HG02870 (cell line): Measurements from ENCODE around the gene INO80.

ENCODE experiments used
- ATAC-seq: cut with Tn5 transposase; IDR thresholded peaks from one replicate; pipeline ENCODE4 v1.9.1; 2021; ENCODE audit warnings: mild to moderate bottlenecking, moderate library complexity; ENCODE audit not compliant: unreplicated experiment

INO80 gene

DNA sequence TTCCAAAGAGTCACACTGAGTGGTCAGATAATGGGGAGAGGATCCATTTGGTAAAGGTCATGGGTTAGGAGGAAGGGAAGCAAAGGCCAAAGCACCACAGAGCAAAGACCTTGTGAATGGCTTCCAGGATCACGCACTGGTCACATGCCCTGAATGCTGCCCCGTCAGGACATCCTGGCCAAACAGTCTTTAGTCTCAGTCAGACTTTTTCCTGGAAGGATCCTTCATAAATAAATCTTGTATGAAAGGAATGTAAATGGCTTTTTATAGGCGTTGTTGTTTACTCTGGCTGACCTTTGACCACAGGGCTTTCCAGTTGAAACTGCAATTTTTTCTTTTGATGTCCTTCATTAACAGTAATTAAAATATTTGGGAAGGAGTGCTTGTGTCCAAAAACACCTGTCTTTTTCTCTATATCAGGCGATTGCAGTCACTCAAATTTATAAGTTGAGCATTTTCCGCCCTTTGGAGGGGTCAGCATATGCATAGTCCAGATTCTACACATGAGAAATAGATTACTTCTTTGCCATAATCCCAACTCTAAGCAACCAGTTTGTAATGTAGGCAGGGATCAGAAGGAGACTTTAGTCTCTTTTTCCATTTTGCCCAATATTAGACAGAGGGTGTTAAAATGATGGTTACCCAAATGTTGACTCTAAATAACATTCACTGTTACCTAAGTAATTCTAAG is 114.4 kb downstream of the INO80 start:
- ATAC-seq, result no peak

DNA sequence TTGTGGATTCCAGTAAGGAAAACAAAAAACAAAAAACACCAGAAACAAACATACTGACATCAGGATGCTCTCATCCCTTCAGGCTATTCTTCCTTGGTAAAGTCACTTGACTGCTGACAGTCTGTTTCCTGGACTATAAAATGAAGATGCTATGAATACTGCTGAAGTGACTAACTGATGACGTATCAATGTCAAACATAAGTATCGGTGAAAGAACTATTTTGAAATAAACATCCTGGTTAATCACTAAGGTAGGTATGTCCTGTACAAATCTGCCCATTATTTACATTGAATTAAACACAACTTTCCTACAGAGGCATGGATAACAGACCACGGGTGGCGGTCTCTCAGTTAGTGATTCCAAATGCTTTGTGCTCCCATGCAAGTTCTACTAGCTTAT is 116.9 kb downstream of the INO80 start:
- ATAC-seq, result no peak

DNA sequence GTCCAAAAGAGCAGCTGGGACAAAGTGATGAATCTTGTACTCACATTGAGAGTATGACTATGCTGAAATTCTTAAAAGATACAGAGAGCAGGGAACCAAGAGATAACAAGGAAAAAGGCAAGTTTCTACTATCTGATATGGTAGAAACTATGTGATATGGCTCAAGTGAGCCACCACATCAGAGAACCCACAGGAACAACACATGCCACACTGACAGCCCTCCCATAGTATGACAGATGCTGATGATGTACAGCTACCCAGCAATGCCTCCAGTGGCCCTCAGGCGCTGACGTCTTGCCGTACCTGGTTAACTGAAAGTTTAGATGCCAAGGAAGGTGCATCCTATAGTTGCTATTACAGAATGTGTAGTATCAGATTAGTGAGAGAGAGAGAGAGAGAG is 120.4 kb downstream of the INO80 start:
- ATAC-seq, result no peak

DNA sequence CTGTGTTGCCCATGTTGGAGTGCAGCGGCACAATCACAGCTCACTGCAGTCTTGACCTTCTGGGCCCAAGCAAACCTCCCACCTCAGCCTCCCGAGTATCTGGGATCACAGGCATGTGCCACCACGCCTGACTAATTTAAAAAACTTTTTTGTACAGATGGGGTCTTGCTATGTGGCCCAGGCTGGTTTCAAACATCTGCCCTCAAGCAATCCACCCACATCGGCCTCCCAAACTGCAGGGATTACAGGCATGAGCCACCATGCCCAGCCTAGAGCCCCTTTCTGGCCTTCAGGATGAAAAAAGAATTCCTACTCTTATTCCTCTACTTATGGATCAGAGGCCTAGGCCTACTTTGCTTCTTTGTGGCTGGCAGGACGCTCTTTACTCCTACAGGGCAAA is 123.3 kb downstream of the INO80 start:
- ATAC-seq, result no peak

- ATAC-seq, result no peak
Measured at GRCh38 chr15:40992241-40992741, 123.8 kb downstream of the INO80 start.

DNA sequence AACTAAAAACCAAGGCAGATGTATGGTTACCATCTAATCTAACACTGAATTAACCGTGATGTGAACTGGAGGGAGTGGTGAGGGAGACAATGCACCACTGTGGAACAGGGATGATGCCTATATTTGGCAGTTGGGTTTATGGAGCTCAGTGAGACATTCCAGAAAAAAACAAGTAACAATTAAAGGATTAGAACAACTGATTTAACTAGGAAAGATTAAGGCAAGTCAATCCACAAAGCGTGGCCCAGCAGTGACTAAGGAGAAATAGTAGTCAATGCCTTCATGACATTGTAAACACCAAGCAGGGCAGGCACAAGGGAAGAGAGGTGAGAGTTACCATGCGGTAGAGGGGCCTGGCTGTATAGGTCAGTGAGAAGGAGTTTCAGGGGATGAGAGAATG is 124.7 kb downstream of the INO80 start:
- ATAC-seq, result no peak

- ATAC-seq, result no peak
Measured at GRCh38 chr15:40990789-40991188, 125.3 kb downstream of the INO80 start.

GRCh38 chr15:40990080-40990479 is 126.0 kb downstream of the INO80 start:
- no peak for ATAC-seq

DNA sequence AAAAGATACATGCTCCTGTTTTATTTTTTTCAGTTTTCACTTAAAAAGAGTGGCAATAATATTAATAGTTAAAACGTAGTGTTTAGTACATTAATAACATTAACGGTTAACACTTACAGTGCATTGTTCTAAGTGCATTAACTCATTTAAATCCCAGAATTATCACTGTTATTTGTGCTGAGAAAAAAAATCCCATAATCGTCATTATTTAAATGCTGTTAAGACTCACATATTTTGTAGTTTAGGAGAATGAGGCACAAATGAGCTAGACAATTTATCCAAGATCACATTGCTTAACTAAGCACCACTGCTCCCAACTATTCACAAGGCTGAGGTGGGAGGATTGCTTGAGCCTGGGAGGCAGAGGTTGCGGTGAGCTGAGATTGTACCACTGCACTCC is 127.9 kb downstream of the INO80 start:
- ATAC-seq, result no peak

- ATAC-seq, result no peak
Measured at GRCh38 chr15:40986820-40987219, 129.3 kb downstream of the INO80 start.

DNA sequence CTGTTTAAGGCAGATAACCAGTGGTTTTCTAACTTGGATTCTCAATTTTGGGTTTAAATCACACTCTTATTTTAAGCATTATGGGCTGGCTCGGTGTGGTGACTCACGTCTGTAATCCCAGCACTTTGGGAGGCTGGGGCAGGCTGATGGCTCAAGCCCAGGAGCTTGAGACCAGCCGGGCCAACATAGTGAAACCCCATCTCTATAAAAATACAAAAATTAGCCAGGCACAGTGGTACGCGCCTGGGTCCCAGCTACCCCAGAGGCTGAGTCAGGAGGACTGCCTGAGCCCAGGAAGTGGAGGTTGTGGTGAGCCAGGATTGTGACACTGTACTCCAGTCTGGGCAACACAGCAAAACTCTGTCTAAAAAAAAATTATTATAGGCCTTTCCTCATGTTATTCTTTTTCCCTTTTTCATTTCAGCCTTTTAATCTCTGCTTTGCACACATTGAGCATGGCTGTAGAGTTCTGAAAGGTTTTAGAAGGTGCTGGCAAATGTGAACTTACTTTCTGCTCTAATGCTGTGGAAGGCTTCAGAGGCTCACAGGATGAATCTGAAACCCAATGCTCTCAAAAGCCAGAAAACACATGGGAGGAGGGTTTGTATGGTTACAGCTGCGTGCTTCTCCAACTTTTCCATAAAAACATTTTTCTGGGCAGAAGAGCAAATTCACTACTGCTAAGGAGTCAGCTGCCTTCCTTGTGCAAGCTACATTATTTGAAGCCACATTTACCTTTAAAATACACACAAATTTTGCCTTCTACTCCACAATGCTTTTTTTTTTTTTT is 130.3 kb downstream of the INO80 start:
- ATAC-seq, result no peak

- ATAC-seq, result no peak
Measured at GRCh38 chr15:40984964-40985363, 131.1 kb downstream of the INO80 start.

- no peak for ATAC-seq
Measured at GRCh38 chr15:40984406-40984805, 131.7 kb downstream of the INO80 start.

DNA sequence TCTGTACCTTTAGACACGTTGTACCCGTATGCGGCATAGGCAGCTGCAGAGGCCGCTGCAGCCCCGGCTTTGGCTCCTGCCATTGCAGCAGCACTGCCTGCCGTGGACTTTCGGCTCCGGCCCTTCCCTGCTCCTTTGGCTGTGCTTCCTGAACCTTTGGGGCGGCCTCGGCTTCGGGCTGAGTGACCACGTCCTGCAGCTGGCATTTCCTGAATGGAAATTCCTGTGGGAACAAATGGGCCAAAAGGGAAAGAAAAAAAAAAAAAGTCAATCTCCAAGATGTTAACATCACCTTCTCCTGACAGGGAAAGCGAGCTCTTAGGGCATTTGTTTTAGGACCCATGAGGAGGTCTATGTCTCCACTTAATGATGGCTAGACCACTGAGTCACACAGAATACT is 133.2 kb downstream of the INO80 start:
- no peak for ATAC-seq

- ATAC-seq, result no peak
Measured at GRCh38 chr15:40981186-40981585, 134.9 kb downstream of the INO80 start.

GRCh38 chr15:40978562-40978961 is 137.5 kb downstream of the INO80 start:
- ATAC-seq, result no peak

- ATAC-seq, result no peak
Measured at GRCh38 chr15:40978141-40978540, 137.9 kb downstream of the INO80 start.

GRCh38 chr15:40976819-40977218 is 139.3 kb downstream of the INO80 start:
- no peak for ATAC-seq

DNA sequence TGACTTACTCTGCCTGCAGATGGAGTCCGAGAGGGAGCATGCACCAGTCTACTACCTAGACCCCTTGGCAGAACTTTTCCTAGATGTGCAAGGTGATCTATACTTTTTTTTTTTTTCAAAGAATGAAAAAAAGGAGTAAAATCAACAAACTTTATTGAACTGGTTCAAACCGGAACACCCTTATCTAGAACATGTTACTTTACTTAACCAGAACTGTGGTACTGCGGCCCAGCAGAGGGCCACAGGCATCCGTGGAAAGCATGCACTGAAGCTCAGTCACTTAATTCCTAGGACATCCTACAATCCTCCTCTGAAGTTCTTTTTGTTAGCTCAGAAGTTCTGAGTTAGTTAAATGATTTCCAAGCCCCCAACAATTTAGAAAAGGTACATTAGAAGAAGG is 141.2 kb downstream of the INO80 start:
- no peak for ATAC-seq

GRCh38 chr15:40969363-40969762 is 146.7 kb downstream of the INO80 start:
- ATAC-seq, result no peak

DNA sequence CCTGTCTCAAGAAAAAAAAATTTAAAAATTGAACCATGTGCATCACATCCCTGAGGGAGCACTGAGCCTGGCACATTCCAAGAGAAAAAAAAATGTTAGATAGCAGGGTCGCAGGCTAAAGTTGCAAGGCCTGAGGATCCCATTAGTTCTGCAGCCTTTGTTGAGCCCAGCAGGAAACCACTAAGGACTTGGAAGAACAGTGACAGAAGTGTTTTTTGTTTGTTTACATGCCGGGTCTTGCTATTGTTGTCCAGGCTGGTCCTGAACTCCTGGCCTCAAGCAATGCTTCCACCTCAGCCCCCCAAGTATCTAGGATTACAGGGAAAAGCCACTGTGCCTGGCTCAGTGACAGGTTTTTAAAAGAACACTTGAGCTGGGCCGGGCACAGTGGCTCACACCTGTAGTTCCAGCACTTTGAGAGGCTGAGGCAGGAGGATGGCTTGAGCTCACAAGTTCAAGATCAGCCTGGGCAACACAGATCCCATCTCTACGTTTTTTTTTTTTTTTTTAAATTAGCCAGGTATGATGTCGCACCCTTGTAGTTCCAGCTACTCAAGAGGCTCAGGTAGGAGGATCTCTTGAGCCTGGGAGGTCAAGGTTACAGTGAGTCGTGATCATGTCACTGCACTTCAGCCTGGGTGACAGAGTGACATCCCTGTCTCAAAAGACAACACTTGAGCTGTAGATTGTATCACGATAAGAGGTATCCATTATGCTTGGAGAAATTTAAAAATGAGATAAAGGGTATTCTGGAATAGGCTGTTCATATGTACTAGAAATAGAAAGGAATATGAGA is 147.6 kb downstream of the INO80 start:
- ATAC-seq, result no peak

DNA sequence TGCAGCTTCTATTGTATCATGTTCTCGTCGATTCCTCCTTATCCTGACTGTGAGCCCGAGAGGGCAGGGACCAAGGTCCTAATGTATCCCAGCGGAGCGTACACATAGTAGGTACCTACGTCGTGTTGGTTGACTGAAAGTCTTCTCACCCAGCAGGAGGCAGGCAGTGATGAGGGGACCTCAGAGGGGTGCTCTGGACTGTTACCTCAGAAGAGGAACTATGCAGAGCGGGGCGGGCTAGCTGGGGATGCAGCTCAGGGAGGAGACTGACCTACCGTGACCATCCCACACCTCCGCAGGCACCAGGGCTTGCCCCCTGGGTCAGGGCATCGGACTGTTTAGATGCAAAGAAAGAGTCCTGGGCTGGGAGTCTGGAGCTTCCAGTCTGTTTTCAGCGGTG is 151.4 kb downstream of the INO80 start:
- ATAC-seq, result no peak
